Esophagus mucosa (tissue), 1 donor: ENCODE data around the gene POC1A. TPM values are rescaled to one million over a fixed set of nuclear protein-coding genes. Genes with fewer than 3 reads are reported as not detected.

Experiments used
- ATAC-seq: fragments of 200-7000 bp; cut with Tn5 transposase; one replicate; pipeline ENCODE4 v1.9.1; 2020
- total RNA-seq: library from RNA; stranded (reverse); gene quantifications from one replicate; pipeline ENCODE4 v1.2.4, GENCODE V29; 2023
- donor health status: DM: yes; HTN: yes; CAD: no.

POC1A gene
- total RNA-seq, 1 donor from 2014 or later: 8.4 TPM

DNA sequence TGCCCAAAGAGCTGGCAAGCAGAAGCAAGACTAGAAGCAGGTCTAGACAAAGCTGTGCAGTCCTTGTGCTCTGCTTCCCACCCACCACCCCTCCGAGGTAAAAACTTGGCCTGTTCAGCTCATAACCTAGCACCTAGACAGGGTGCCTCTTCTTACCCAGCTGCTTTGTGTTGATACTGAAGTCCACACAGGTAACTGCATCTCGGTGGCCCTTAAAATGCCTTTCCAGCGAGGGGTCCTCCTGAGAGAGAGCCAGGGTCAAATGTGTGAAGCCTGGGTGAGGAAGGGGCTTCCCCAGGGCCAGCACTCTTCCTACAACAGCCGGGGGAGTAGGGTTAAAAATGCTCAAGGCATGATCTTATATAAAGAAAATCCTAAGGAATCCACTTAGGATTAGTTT, 3.4 kb downstream of the POC1A start:
- ATAC-seq: no peak

DNA sequence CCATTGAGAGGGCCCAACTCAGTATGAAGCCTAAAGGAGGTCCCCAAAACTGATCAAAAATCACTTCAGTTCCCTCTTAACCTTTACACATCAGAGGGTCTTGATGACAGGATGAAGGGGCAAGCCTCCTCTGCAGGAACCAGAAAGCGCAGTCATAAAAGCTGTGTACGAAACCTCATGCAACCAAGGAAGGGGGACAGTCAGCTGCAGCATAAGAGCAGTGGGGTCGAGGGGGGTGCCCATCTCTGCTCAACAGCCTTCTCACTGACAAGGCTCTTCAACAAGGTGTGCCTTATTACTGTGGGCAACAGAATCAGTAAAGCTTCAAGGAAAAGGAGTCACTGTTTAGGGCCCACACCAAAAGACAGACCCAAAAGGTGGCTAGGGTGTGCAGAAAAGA, 3.9 kb downstream of the POC1A start:
- no peak for ATAC-seq

- ATAC-seq: no peak
Observed at GRCh38 chr3:52149726-52150125, 4.5 kb downstream of the POC1A start.

DNA sequence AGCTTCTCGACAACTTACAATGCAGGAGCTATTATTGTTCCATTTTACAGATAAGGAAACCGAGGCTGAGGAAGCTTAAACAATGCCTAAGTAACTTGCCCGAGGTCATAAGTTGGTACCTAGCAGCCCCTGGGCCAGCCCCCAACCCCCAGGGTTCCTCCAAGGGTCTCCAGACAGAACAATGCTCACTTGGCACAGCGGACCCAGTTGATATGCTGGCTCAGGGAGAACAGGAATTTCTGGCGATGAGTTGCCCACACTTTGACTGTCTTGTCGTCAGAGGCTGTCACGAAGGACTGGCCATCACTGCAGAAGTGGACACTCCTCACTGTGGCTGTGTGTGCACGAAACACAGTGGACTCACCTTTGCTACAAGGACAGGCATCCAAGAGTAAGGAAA, 5.2 kb downstream of the POC1A start:
- ATAC-seq: no peak

- no peak for ATAC-seq
Observed at GRCh38 chr3:52147804-52148203, 6.4 kb downstream of the POC1A start.

- ATAC-seq: no peak
Observed at GRCh38 chr3:52146811-52147210, 7.4 kb downstream of the POC1A start.

GRCh38 chr3:52146189-52146588, 8.0 kb downstream of the POC1A start:
- ATAC-seq: no peak

DNA sequence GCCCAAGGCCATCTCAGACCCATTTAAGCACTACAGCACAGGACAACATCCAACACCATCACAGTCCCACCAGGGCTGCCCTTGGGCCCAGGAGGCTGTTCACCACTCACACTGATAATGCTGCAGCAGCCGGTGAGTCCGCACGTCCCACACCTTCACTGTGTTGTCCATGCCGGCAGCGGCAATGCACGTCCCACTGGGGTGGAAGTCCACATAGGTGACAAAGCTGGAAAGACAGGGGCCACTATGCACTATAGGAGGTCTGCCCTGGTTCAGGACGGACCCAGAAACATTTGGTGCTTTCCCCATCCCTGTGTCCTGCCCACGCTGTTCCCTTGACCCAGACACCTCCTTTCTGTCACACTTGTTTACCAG, 8.5 kb downstream of the POC1A start:
- ATAC-seq: no peak

- ATAC-seq: no peak
Observed at GRCh38 chr3:52144796-52145735, 9.2 kb downstream of the POC1A start.

GRCh38 chr3:52144034-52144795, 10.0 kb downstream of the POC1A start:
- ATAC-seq: peak; percentile 91

- no peak for ATAC-seq
Observed at GRCh38 chr3:52143616-52144015, 10.6 kb downstream of the POC1A start.

GRCh38 chr3:52143156-52143555, 11.1 kb downstream of the POC1A start:
- no peak for ATAC-seq

GRCh38 chr3:52141751-52142150, 12.5 kb downstream of the POC1A start:
- ATAC-seq: no peak

- no peak for ATAC-seq
Observed at GRCh38 chr3:52140769-52141168, 13.5 kb downstream of the POC1A start.

- ATAC-seq: no peak
Observed at GRCh38 chr3:52140000-52140399, 14.2 kb downstream of the POC1A start.

DNA sequence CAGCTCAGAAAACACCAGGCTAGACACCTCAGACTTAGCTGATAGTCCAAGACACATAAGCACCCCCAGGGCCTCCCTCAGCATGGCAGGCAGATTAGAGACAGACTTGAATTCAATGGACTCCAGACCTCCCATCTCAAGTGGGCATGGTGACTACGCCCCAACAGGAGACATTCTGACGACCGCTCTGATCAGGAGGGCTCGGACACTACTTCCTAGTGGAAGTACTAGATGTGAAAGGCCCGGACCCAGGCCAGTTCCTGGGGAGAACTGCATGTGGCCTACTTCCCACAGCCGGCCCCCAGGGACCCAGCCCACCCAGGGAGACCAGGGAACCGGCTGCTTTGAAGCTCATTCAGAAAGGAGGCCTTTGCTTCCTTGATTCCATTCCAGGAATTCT, 16.9 kb downstream of the POC1A start:
- ATAC-seq: no peak

DNA sequence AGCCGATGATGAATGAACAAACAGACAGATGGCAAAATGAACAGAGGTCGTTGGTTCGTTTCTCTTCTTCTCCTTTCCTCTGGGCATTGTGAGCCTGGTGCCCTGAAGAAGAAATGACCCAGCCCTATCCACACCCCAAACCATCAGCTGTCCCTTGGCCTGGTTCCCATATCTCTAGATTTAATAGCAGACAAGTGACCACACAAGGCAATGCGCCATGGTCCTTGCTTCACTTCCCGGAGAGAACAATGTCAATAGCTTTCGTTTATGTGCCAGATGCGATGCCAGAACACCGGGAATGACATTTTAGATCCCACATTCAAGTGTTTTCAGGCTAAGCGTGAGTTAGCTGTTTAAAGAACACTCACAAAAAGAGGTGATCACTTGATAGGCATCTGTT, 17.7 kb downstream of the POC1A start:
- ATAC-seq: no peak

DNA sequence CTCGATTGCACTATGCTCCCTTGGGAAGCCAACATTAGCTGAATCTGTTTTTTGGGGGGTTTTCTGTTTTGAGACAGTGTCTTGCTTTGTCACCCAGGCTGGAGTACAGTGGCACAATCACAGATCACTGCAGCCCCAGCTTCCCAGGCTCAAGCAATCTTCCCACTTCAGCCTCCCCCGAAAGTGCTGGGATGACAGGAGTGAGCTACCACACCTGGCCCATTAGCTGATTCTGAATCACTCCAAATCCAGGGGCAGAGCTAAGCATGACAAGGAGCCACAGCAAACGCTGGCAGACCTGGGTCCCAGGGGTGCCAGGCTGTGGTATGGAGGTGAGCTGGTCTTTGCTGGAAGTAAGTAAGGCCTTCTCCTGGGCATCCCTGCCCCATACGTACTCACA, 18.9 kb downstream of the POC1A start:
- no peak for ATAC-seq

DNA sequence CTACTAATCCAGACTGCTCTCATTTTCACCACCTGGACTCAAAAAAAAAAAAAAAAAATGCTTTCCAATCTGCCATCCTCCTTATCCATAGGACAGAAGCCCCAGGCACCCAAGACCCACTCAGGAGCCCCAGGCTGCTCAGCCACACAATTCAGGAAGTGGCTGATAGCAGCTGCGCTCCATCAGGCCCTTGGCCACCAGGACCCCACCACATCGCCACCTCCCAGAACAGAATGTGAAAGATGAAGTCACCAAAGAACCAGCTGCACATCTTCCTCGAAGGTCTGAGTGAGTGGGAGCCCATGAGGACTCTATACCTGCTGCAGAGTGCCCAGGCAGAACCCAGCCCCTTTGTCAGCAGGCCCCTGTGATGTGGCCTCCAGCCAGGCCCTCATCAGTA, 19.5 kb downstream of the POC1A start:
- ATAC-seq: no peak

GRCh38 chr3:52132930-52133329, 21.3 kb downstream of the POC1A start:
- ATAC-seq: peak; percentile 81

- no peak for ATAC-seq
Observed at GRCh38 chr3:52132041-52132440, 22.2 kb downstream of the POC1A start.

DNA sequence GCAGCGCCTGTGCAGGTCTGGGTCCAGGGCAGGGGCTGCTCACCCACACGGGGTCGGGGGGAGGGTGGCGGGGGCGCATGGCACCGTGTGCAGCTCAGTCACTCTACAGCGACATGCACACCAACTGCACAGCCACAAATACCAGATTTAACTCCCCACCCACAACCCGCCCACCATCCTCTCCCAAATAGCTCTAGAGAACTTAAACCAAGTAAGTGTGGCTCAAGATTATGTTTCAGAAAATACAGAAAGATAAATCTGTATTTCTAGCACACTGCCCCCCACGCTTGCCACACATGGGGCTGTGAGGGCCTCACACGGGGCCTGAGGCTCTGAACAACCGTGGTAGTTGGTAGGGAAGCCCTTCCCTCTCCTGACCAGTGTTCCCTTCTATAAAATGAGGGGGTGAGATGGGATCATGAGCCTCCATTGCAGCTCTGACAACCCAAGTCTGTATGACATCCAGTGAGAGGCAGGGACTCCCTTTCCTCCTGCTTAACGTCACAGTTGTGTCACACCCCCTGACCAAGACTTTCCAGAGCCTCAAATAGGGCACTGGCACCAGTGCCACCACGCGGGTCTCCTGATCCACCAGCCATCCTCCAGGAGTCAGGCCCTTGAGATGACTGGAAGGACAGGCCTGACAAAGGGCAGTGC, 23.1 kb downstream of the POC1A start:
- no peak for ATAC-seq

GRCh38 chr3:52128118-52128683, 26.0 kb downstream of the POC1A start:
- ATAC-seq: peak; percentile 11
